OCI-M2 (cell line): ENCODE results near the gene AFAP1.

Experiments
- DNase-seq: peaks from one replicate; lab custom pipeline; 2025; ENCODE audit not compliant: unreplicated experiment; lab: John Stamatoyannopoulos, UW

The AFAP1 gene

GRCh38 chr4:7823416-7823824 is 116.2 kb downstream of the AFAP1 start:
- DNase-seq = no peak

GRCh38 chr4:7822877-7823276 is 116.8 kb downstream of the AFAP1 start:
- DNase-seq = no peak

- DNase-seq = no peak
Observed at GRCh38 chr4:7822137-7822505, 117.5 kb downstream of the AFAP1 start.

- no peak for DNase-seq
Observed at GRCh38 chr4:7821245-7822136, 118.2 kb downstream of the AFAP1 start.

- no peak for DNase-seq
Observed at GRCh38 chr4:7820031-7820818, 119.4 kb downstream of the AFAP1 start.

GRCh38 chr4:7819446-7819845 is 120.2 kb downstream of the AFAP1 start:
- no peak for DNase-seq

GRCh38 chr4:7818399-7818911 is 121.2 kb downstream of the AFAP1 start:
- DNase-seq = no peak

- no peak for DNase-seq
Observed at GRCh38 chr4:7817877-7818398, 121.7 kb downstream of the AFAP1 start.

- no peak for DNase-seq
Observed at GRCh38 chr4:7816771-7817170, 122.9 kb downstream of the AFAP1 start.

GRCh38 chr4:7815981-7816380 is 123.7 kb downstream of the AFAP1 start:
- DNase-seq = no peak

GRCh38 chr4:7815562-7815961 is 124.1 kb downstream of the AFAP1 start:
- no peak for DNase-seq

- no peak for DNase-seq
Observed at GRCh38 chr4:7814451-7814850, 125.2 kb downstream of the AFAP1 start.

GRCh38 chr4:7813674-7814073 is 126.0 kb downstream of the AFAP1 start:
- DNase-seq = no peak

GRCh38 chr4:7812921-7813320 is 126.7 kb downstream of the AFAP1 start:
- DNase-seq = no peak

GRCh38 chr4:7812231-7812857 is 127.3 kb downstream of the AFAP1 start:
- DNase-seq = no peak

GRCh38 chr4:7811536-7812191 is 128.0 kb downstream of the AFAP1 start:
- DNase-seq = no peak

- DNase-seq = no peak
Observed at GRCh38 chr4:7810783-7811535, 128.7 kb downstream of the AFAP1 start.

GRCh38 chr4:7808752-7809151 is 130.9 kb downstream of the AFAP1 start:
- no peak for DNase-seq

- no peak for DNase-seq
Observed at GRCh38 chr4:7808181-7808580, 131.5 kb downstream of the AFAP1 start.

- DNase-seq = no peak
Observed at GRCh38 chr4:7807351-7807921, 132.2 kb downstream of the AFAP1 start.
